ENCODE data around the gene VGF.

VGF gene

DNA sequence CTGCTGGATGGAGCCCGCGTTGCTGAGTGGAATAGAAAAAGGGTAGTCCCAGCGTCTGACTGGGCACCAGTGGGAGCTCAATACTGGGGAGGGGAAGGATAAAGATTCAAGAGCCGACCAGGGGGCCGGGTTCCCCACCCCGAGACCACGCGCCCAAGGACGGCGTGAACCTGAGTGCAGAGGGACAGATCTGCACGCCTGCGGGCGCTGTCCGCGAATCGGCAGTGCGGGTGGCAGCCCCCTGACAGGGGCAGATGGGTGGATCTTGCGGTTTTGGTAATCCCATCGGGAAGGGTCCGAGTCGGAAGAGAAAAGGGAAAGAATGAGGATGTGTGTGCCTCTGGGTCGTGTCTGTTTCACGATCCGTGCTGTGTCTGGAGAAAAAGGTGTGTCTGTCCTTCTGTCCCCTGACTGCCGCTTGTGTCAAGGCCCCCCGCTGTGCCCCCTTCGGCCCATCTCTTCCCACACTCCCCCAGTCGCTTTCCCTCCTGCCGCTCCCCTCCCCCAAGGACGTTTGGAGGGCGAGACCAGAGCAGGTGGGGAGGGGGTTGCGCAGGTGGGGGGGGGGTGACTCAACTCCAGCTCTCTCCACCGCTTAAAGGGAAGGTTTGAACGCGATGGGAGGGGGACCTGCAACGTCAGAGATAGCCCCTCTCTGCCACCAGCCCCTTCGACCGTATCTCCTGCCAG lies 734 bp upstream of the VGF start:
- DNase-seq: no peak

DNA sequence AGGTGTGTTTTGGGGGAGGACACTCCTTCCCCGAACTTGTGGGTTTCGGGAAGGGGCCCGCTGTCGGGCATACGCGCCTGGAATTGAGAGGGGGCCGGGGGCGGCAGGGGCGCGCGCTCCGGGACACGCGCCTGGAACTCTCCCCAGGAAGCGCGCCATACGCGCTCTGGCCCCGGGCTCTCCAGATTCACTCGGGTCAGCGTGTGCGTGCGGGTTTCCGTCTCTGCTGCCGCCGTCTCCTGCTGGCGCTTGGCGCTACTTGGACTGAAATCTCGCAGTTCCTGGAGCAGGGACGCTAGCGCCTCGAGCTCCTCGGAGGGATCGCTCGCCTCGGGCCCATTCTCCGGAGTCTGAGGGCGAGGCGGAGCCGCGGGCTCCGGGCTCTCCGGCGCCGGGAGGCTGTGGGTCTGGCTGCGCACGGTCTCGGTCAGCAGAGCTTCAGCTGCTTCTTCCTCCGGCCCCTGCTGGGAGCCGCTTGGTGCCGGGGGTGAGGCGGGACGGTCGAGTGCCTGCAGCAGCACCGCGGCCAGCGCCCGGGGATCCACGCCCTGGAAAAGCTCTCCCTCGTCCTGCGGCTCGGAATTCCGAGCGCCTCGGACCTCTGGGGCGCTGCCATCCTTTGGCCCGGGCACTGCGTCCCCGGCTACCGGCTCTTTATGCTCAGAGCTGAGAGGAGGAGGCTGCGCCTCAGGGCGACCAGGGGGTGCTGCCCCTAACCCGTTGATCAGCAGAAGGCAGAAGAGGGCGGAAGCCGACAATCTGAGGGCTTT lies 1.1 kb downstream of the VGF start:
- DNase-seq: no peak

DNA sequence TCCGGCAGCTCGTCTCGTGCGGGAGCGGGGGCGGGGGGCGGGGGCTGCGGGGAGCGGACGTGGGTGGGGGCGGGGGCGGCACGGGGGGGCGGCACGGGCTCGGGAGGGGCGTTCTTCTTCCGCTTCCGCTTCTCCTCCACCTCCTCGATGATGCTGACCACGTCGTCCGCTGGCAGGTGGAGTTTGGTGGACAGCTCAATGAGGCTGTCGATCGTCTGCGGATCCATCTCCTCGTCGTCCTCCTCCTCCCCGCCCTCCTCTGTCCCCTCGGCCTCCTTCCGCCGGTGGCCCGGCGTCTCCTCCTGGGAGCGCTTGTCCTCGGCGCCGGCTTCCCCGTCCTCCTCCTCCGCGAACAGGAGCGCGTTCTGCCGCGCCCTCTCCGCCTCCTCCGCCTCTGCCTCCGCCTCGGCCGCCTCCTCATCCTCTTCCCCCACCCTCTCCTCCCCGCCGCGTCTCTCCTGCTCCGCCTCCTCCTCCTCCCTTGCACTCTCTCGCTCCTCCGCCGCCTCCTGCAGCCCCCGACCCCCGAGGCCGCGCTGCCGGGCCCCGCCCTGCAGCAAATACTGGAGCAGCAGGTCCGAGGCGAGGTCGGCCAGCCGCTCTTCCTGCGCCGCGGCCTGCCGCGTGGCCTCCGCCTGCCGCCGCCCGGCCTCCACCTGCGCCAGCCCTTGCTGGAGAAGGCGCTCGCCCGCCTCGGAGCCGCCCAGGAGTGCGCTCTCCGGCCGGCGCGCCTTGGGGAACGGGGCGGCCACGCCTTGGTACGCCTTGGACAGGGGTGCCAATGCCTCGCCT lies 1.9 kb downstream of the VGF start:
- DNase-seq: no peak

DNA sequence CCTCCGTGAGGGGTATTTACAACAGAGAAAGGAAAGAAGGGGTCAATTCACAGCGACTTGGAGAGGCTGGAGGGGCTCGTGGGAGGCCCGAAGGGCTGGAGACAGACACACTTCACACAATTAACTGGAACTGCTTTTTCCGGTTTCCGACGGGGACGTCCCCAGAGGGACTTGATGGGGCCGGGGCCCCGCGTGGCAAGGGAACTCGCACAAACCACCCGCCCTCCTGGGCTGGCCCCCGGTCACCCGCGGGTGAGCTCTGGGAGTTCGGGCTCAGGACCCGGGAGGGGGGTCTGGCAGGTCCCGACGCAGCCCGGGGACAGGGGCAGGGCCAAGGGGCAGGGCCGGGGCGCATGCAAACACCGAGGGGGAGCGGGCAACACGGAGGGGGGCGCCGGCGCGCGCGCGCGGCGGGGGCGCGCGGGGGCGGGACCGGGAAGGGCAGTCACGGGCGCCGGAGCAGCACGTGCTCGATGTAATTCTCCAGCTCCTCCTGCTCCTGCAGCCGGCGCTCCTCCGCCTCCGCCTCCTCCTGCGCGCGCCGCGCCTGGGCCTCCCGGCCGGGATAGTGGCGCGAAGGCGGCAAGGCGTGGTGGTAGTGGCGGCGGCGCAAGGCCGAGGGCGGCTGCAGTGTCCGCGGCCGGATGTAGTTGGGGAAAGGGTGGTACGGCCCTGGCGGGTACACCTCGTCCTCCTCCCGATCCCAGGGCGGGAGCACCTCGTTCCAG lies 2.7 kb downstream of the VGF start:
- no peak for DNase-seq

DNA sequence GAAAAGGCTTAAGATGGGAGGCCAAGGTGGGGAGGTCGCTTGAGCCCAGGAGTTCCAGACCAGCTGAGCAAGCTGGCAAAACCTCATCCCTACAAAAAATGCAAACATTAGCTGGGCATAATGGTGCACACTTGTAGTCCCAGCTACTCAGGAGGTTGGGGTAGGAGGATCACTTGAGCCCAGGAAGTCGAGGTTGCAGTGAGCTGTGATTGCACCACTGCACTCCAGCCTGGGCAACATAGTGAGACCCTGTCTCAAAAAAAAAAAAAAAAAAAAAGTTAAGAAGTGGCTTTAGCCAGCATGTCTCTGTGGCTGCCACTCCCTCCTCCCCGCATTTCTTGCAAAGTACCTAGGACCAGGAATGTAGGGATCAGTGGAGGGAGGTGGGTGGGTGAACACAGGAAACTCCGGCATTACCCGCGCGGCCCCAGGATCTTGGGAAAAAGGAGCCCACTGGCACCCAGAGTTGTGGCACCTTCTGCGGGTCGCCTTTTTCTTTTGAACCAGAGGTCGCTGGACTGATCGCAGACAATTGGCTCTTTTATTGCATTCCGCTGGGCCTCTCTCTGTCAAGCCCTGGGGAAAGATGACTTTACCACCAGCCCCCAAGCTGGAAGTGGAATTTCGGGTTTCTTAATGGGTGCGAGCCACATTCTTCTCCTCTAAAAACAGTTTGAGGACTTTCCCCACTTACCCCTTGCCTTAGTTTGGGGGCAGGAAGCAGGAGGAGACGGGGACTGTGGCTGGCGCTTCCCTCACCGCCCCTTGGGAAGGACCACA lies 3.5 kb downstream of the VGF start:
- DNase-seq: no peak

DNA sequence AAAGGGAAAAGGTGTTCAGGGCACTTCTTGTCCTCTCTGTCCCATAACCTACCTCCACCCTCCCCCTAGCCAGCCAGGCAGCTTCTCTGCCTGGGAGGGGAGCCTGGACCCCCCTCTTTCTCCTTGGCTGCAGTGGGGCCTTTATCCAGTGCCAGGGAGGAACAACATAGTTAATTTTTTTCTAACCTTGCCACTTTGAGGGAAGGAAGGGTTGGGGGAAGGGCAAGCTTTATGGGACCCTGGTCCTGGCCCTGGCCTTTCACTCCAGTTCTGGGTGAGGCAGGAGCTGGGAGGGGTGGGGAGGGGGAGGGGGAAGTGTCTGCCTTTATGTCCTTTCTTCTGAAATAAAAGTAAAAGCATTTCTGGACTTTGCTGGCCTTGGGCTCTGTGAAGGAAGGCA lies 4.5 kb downstream of the VGF start:
- no peak for DNase-seq

DNA sequence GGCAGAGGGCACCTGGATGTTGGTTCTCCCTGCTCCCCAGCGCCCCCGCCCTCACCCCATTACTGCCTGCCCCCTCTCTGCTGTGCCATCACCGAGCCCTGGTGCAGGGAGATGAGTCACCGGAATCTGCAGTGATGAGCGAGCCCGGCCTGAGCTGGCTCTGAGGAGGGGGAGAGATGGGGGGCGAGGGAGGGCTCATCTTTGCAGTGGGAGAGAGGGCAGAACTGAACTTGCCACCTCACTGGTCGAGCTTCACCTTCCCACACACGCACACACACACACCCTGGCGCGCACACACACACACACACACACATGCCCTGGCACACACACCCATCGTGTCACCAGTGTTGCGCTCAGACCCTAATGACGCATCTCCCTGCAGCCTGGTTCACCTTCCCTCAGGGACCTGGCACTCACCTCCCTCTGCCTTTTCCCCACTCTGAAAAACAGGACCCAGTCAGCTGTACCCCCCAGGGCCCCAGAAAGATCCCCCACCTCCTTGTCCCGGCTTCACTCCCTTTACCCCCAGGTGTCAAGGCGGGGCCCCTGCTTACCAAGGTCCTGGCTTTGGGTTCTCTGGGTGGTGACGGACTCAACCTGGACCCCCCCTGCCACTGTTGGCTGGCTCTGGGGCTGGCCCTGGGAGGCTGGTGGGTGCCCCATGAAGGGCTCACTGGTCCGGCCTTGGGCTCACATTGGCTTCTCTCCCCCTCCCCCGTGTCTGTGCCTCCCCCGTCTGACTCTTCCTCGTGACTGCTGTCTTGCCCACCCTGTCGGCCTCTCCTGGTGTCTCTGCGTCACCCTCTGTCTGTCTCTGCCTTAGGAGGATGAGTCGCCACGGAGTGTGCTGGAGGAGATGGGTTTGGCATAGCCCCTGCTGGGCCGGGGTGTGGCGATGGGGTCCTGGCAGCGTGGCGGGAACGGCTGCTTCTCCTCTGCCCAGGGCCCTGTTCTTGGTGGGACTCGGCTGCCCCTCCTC lies 5.4 kb downstream of the VGF start:
- DNase-seq: no peak

DNA sequence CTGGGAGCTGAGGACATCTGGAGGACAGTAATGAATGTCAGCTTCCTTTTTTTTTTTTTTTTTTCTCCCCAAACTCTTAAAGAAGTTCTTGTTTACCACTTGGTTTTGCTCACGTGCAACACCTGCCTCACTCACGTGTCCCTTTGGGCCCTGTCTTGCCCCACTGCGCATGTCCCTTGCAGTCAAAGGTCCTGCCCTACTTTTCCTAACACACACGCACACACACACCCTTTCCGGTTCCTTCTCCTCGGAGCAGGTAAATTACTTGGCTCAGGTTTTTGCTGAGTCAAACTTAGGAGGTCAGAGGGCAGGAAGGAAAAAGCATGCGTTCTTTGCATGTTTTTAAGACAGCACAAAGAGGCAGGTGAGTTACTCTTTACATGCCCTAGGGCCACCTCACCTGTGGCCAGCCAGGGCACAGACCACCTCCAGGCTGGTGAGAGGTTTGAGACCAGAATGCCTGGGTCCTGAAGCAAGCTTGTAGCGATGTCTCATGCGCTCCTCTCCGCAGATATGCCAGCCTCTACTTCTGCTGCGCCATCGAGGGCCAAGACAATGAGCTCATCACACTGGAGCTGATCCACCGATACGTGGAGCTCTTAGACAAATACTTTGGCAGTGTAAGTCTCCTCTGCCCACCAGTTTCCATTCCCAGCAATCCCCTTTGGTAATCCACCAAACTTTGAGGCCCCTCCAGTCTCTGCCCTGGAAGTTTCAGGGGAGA lies 8.3 kb downstream of the VGF start:
- DNase-seq: no peak

DNA sequence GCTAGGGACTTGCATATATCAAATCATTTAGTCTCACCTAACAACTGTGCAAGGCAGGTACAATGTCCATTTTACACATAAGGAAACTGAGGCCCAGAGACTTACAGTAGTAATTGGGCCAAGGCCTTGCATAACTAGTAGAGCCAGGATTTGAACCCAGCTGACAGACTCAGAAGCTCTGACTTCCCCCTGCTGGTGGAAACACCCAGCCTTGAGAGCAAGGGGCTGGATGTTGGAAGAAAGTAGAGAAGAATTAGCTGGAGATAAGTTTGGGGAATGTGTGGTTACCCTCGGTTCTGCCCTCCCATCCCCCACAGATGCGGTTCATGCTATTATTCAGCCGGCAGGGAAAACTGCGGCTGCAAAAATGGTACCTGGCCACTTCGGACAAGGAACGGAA lies 9.1 kb downstream of the VGF start:
- DNase-seq: no peak

DNA sequence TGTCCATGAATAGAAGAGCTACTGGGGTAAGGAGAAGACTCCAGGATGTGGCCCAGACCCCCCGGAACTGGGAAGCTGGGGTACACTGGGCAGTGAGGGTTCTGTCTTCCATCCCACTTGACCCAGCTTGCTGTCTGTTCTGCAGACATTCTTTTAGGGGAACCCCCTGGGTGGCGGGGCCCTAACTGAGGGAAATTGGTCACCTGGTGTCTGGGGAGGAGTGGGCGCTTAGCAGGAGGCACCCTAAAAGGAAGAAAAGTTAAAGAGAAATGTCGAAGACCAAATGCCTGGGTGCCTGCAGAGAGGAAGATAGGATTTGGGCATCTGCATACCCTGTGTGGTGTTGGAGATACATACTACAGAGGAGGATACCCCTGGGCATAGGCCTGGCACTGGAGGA lies 10.1 kb downstream of the VGF start:
- DNase-seq: no peak

DNA sequence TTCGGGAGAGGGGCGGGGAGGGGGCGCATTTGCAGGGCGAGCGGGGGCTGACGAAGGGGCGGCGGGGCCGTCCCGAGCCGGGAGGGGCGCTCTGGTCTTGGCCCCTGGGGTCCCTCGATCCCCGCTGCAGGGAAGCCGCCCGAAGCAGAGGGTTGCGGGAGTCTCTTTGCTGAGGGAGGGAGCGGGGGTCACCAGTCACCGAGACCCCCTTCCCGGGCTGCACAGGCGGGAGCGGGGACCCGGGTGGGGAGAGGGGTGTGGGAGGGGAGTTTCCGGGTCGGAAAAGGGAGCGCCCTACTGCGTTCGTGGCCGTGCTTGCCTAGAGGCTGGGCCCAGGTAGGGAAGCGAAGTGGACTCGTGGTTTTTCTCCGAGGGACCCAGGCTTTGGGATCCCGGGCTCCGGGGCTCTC lies 10.7 kb downstream of the VGF start:
- no peak for DNase-seq

DNA sequence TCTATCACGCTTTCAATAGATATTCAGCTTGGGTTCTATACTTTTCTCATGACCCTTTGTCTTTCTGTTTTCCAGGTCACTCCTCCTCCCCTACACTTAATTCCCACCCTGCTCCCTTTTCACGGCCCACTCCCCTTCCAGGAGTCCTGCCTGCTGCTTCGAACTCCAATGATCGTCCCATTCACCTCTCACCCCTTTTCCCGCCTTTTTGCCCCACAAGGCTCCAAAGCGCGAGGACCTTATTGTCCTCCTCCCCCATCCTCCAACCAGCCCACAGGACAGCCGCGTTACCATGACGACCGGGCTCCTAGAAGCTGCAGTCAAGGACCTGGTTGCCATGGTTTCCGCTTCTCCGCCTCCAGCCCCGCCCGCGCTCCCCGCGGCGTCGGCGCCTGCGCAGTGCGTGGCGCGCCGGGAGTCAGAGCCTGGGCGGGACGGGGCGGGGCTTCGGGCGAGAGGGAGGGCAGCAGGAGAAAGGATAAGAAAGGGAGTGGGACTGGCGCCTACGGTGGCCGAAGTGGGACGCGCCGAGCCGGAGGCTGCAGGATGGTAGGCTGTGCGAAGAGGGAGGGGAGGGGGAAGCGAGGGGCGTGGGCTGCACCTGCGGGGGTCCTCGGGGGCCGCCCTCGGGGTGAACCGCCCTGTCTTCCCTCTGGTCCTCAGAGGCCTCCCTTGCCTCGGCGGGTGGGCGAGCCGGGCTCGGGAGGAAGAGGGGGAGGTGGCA lies 11.2 kb downstream of the VGF start, which contains the start of gene AP1S1:
TSS of gene AP1S1 (plus strand) at position 508 of the 724 bp plus-strand sequence. CDS start at position 547, 39 bp downstream.
- DNase-seq: peak; percentile 85

DNA sequence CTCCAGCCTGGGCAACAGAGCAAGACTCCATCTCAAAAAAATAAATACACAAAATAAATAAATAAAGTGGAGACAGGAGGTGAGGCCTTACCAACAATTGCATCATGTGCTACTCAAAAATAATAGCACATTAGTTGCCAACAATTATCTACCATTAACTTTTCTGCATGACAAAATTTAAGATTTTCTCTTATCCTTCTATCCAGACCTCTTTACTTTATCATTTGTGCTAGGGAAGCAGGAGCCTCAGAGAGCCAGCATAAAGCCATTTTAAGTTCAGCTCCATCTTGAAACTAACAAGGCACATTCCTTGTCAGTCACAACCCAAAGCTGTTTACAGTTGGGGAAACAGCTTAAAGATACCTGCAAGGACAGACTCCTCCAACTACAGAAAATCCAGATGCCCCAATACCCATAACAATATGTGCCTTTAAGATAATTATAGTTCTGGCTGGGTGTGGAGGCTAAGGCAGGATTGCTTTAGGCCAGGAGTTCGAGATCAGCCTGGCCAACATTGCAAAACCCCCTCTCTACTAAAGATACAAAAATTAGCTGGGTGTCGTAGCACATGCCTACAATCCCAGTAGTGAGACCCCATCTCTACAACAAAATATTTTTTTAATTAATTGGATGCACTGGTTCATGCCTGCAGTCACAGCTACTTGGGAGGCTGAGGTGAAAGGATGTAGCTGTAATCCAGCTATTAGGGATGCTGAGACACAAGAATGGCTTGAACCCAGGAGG lies 13.3 kb downstream of the VGF start:
- no peak for DNase-seq

DNA sequence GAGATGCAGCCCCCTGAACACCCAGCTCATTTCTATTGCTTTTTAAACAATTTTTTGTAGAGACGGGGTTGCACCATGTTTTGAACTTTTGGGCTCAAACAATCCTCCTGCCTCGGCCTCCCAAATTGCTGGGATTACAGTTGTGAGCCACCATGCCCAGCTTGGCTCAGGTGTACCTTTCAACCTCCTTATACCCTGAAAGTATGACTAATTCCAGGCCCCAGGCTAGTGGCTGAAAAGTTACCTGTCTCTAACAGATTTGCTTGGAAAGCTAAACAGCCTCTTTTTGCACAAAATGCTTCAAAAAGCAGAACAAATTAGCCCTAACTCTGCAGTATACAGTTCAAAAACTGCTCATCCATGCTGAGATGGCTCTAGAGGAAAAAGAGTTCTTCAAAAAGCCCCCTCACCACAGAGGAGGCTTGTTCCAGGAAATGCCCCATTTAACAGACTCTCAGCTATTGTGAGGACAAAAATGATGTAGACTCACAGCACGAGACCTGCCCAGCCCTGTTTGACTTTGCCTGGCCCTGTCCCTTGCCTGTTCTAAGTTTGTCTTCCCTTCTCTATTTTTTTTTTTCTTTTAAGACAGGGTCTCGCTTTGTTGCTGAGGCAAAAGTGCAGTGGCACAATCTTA lies 24.5 kb downstream of the VGF start:
- no peak for DNase-seq

DNA sequence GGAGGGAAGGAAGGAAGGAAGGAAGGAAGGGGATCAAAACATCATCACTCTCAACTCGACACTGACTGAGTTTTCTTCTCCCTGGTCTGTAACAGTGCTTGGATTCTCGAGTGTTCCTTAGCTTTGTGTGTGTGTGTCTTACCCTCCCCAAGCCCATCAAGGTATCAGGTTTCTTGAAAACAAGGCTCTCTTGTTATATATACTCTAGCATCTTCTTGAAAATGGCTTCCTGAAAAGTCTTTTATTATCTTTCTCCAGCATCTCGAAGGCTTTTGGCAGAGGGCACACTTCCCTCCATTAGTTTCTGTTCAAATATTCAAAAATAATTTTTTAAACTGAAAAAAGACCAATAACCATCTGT lies 25.1 kb downstream of the VGF start:
- no peak for DNase-seq

DNA sequence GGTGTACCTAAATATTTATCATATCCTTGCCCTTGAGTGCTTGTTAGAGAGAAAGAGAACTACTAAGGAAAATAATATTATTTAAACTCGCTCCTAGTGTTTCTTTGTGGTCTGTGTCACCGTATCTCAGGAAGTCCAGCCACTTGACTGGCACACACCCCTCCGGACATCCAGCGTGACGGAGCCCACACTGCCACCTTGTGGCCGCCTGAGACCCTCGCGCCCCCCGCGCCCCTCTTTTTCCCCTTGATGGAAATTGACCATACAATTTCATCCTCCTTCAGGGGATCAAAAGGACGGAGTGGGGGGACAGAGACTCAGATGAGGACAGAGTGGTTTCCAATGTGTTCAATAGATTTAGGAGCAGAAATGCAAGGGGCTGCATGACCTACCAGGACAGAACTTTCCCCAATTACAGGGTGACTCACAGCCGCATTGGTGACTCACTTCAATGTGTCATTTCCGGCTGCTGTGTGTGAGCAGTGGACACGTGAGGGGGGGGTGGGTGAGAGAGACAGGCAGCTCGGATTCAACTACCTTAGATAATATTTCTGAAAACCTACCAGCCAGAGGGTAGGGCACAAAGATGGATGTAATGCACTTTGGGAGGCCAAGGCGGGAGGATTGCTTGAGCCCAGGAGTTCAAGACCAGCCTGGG lies 27.0 kb downstream of the VGF start:
- DNase-seq: peak; percentile 75

DNA sequence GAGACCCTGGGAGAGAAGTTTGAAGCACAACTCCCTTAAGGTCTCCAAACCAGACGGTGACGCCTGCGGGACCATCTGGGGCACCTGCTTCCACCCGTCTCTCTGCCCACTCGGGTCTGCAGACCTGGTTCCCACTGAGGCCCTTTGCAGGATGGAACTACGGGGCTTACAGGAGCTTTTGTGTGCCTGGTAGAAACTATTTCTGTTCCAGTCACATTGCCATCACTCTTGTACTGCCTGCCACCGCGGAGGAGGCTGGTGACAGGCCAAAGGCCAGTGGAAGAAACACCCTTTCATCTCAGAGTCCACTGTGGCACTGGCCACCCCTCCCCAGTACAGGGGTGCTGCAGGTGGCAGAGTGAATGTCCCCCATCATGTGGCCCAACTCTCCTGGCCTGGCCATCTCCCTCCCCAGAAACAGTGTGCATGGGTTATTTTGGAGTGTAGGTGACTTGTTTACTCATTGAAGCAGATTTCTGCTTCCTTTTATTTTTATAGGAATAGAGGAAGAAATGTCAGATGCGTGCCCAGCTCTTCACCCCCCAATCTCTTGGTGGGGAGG lies 27.6 kb downstream of the VGF start:
- no peak for DNase-seq
